Measurements from ENCODE around the gene FAM187B.
"Not testable (repeated sequence)": the region's sequence is repeated elsewhere in the genome, so short reads cannot be mapped to it uniquely, and the experiment has no call there.

The FAM187B gene

DNA sequence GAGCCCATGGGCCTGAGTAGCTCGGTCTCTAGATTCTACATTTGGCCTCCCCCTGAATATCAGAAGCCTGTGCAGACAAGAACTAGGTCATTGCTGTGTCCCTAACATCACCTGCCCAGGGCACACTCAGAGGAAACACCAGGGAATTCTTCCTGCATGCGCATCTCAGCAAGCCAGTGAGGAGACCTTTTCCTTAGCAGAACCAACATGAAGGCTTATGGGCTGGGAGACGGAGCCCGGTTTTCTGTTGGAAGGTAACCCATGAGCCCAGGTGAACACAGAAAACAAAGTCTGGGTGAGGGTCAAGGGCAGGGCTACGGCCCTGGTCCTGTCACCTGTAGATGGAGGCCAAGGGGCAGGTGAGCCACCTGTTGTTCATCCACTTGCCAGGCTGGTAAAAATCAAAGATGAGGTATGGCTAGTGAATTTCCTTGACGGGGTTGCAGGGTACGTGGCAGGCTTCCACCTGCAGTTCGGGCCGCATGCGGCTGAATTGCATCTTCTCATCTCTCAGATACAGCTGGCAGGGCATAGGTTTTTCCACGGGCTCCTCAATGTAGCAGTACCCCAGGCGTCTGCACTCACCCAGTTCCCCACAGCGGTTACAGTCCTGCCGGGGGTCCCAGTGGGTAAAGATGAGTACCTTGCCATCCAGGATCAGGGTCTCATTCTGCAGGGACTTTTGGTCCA lies 3.6 kb upstream of the FAM187B start:
- no peak for DNase-seq

- no peak for DNase-seq
Measured at GRCh38 chr19:35229601-35230000, 1.1 kb upstream of the FAM187B start.

GRCh38 chr19:35226748-35227147 lies 1.8 kb downstream of the FAM187B start:
- DNase-seq: no peak

DNA sequence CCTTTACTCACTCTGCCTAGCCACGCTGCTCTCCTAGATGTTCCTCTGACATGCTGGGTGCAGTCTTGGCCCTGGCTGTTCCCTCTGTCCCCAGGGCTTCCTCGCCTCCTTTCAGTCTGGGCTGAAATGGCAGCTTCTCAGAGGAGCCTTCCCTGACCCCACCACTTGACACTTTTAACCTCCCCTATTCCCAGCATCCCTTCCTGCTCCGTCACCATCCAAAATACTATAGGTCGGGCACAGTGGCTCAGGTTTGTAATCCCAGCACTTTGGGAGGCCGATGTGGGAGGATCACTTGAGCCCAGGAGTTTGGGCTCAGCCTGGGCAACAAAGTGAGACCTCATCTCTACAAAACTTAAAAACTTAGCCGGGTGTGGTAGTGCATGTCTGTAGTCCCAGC lies 2.6 kb downstream of the FAM187B start:
- DNase-seq: no peak

DNA sequence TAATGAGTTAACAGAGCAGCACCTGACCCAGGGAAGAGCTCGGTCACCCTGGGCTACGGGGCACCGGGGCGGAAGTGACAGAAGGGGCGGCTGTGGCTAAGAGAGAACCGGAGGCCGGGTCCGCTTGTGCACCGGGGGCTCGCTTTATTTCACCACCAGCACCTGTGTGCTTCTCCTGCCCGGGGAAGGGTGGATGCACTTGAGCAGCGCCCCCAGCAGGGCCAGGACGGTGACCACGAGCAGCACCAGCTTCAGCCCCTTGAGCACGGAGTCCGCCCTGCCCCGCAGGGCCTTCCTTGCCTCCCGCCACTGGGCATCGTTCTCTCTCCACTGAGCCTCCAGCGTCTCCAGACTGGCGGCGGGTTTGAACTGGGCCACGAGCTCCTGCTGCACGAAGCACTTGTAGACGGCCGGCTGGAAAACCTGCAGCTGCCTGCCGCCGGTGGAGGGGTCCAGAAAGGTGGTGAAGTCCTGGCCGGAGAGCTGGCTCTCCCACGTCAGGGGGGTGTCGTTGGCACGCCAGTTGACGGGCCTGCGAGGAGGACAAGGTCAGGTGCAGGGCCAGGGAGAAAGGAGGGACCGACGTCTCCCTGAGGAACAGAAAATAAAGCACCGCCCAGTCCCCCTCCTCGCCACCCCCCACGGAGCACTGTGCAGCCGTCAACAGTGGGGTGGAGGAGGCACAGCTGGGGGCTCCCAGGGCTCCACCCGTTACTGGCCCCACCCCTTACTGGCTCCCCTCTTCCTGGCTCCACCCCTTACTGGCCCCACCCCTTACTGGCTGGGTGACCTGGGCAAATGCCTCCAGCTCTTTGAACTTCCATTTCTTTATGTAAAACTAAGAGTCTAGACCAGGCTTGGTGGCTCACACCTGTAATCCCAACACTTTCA lies 3.6 kb downstream of the FAM187B start:
- no peak for DNase-seq

DNA sequence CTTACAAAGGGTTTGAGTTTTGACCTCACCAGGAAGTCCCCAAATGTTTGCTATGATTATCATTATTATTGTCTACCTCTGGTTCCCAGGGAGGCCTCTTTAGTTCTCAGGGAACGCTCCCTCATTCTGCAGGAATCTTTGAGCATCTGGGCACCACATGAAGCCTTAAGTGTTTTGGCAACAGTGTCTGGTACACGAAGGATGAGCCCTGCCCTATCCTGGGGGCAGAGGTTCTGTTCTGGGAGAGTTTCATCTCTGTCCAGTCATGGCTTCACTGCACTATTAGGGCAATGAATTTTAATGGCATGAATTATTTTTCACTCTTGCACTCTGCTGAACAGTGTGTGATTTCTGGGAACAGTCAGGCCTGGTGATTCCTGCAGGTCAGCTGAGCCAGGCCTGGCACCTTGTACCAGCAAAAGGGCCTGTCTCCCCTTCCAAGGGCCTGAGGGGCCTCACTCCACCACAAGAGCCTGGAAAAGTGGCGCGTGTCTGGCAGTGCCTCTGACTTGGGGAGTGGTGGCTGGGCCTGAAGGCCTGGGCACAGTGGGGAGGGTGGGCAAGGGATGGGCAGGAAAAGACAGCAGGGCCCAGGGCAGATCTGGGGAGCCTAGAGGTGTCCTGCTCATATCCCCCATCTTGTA lies 4.6 kb downstream of the FAM187B start:
- no peak for DNase-seq

DNA sequence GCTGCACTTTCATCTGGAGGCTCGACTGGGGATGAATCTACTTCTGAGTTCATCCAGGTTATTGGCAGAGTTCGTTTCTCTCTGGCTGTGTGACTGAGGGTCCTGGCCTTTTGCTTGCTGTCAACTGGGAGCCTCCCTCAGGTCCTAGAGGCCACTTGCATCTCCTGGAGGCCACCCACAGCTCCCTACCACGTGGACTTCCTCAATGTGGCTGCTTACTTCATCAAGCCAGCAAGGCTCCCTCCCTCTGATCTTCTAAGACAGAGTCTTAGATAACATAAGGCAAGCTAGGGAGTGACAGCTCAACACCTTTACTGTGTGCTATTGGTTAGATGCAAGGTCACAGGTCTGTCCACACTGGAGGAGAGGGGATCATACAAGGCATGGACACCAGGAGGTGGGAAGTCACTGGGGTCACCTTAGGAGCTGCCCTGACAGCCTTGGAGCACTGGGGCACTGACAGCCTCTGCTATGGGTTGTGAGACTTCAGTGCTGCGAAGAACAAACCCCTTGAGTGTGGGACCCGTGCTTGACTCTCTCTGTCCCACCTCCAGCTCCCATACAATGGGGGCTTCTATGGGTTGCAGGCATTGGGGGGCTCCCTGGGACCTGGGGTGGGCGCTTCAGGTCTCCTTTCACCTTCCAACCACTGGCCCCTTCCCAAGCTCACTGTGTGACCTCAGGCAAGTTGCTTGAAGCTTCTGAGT lies 5.3 kb downstream of the FAM187B start:
- DNase-seq: no peak

- DNase-seq: no peak
Measured at GRCh38 chr19:35222373-35223015, 6.0 kb downstream of the FAM187B start.

DNA sequence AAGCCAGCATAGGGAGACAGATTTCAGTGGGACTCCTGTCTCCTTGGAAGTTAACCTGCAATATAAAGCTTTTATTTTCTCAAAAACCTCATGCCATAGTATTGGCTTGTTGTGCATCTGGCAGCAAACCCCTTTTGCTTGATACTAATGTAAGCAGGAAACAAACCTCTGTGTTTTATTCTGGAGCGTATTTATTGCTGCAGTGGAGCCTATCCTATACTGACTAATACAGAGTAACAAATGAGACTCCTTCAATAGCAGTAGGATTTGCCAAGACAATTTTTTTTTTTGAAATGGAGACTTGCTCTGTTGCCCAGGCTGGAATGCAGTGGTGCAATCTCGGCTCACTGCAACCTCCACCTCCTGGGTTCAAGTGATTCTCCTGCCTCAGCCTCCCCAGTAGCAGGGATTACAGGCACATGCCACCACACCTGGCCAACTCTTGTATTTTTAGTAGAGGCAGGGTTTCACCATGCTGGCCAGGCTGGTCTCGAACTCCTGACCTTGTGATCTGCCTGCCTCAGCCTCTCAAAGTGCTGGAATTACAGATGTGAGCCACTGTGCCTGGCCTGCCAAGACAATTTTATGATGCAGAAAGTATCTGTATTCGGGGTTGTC lies 7.5 kb downstream of the FAM187B start:
- DNase-seq: not testable (repeated sequence)

- no peak for DNase-seq
Measured at GRCh38 chr19:35220315-35220921, 8.1 kb downstream of the FAM187B start.

DNA sequence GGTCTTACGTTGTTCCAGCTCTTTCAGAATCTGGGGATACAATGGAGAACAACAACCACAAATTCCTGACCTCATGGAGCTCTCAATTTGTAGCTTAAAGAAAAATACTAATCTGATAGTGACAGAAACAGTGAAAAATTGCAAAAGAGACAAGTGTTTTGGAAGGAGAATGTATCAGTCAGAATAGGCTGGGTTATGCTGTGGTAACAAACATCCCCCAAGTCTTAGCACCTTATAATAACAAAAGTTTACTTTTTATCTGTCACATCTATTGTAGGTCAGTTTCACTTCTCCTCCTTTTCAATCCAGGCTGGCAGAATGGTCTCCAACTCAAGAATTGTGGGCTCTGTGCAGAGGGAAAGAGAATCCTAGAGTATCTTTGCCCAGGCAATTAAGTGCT lies 9.5 kb downstream of the FAM187B start:
- no peak for DNase-seq

GRCh38 chr19:35217649-35217990 lies 10.9 kb downstream of the FAM187B start:
- DNase-seq: no peak

DNA sequence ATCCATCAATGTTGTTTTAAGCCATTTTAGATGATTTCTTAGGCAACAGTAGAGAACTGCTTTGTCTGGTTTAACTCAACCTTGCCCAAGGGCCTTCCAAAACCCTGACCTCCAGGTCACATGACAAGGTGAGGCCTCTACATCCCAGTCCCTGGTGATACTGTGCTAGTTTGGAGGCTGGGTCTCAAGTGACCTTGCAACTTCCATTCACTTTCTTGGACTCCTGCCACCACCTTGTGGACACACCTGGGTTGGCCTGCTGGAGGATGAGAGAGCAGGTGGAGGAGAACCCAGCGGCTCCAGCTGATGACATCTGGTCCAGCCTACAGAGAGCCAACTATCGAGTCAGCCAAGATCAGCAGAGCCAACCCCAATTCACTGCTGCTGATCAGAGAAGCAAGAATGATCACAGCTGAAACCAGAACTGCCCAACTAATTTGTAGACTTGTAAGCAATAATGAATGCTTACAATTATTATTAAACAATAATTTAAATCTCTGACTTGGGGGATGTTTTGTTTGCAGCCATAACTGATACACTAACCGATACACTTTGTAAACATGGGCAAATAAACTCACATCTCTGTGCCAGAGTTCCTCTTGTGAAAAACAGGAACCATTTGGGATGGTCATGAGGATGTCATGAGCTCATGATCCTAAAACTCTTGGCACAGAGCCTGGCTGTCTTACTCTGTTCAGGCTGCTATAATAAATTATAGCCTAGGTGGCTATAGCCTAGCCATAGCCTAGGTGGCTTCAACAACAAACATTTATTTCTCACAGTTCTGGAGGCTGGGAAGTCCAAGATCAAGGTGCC lies 11.5 kb downstream of the FAM187B start:
- no peak for DNase-seq

- DNase-seq: no peak
Measured at GRCh38 chr19:35216016-35216832, 12.3 kb downstream of the FAM187B start.

DNA sequence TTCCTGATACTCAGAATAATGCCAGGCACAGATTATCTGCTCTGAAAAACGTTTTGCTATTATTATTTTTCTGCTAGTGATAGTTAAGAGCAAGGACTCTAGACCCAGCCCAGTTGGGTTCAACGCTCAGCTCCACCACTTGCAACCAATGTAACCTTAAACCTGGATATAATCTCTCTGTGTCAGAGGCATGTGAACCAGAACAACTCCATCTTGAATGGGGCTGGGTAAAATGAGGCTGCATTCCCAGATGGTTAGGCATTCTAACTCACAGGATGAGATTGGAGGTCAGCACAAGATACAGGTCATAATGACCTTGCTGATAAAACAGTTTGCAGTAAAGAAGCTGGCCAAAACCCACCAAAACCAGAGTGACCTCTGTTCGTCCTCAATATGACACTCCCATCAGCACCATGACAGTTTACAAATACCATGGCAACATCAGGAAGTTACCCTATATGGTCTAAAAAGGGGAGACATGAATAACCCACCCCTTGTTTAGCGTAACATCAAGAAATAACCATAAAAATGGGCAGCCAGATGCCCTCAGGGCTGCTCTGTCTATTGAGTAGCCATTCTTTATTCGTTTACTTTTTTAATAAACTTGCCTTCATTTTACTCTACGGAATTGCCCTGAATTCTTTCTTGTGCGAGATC lies 13.6 kb downstream of the FAM187B start:
- DNase-seq: no peak

GRCh38 chr19:35213663-35214632 lies 14.6 kb downstream of the FAM187B start:
- DNase-seq: peak; percentile 57

- no peak for DNase-seq
Measured at GRCh38 chr19:35212241-35212640, 16.3 kb downstream of the FAM187B start.

DNA sequence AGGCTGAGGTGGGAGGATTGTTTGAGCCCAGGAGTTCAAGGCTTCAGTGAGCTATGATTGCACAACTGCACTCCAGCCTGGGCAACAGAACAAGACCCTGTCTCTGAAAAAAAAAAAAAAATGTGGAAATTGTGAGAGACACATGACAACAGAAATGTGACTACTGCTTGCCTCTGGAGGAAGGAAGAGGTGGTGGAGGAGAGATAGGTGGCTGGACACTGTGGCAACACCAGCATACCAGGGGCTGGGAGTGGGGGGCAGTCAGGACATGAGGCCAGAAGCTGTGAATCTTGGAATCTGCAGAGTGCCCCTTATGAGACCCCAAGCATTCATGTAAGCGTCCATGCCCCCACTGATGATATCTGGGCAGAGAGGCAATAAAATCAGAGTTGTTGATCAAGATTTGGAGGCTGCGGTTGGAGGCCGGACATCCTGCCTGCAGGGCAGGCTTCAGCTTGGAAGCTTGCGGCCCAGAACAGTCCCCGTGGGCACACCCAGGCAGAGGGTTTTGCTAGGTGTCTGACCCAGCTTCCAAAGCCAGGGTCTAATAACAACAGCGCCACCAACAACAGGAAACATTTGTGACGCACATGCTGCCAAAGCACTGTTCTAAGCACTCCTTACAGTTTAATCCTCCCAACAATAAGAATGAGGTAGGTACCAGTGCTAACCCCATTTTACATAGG lies 16.9 kb downstream of the FAM187B start:
- no peak for DNase-seq
